B cell (primary cell): ENCODE results near the gene GSG1L.

Experiments used
- CTCF ChIP-seq: fragments of 200-600 bp; IDR thresholded peaks from one replicate; pipeline ENCODE4 v1.8.0; 2022; ENCODE audit warnings: antibody characterized with exemption, mild to moderate bottlenecking
- EZH2 ChIP-seq: IDR thresholded peaks from 2 replicates; pipeline ENCODE4 v1.6.1; 2012; ENCODE audit warnings: borderline replicate concordance, low read depth, mild to moderate bottlenecking, moderate library complexity, low read length; ENCODE audit not compliant: insufficient read depth, poor library complexity, severe bottlenecking

- TF ChIP-seq CTCF (no peak), EZH2 (no peak)
These were observed 19.1 kb upstream of the GSG1L start for GRCh38 chr16:28082624-28083023.
